ENCODE results near the gene FBRSL1. TPM values are rescaled to one million over a fixed set of nuclear protein-coding genes. Genes with fewer than 3 reads are reported as not detected.

FBRSL1 gene
- total RNA-seq, 1 donor from 2014 or later: 26.1 TPM

DNA sequence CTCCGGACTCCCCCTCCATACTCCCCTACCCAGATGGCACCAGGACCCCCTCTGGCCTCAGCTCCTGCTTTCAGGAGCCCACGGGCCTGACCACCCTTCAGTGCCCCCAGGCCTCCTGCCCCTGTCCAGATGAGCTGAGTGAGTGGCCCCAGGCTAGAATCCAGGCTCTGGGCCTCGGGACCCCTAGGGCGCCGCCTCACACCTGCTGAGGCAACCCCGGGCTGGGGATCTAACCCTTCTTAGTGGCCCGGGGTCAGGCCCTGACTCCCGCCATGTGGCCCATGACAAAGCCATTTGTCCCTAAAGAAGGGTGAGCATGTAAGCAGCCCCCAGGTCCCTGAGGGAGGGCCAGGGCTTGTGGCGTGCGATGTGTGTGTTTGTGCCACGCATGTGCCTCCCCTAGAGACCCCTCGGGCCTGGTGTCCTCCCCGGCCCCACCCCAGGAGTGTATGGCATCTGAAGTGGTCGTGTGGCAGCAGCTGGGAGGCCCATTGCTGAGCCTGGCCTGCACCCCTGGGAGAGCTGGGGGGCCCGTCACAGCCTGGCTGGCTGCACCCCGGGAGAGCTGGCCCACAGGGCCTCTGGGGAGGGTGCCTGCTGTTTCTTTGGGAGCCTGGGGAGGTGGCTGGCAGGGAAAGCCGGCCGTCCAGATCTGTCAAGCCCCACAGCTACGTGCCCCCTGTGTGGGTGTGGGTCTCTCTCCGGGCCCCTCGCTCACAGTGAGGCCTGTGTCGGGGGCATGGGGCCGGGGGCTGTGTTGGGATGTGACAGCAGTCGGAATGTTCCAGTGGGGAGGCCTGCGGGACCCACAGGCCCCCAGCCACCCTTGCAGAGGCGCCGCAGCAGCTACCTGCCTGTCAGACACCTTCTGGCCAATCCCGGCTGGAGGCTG lies 7.8 kb downstream of the FBRSL1 start:
- ATAC-seq: no peak

DNA sequence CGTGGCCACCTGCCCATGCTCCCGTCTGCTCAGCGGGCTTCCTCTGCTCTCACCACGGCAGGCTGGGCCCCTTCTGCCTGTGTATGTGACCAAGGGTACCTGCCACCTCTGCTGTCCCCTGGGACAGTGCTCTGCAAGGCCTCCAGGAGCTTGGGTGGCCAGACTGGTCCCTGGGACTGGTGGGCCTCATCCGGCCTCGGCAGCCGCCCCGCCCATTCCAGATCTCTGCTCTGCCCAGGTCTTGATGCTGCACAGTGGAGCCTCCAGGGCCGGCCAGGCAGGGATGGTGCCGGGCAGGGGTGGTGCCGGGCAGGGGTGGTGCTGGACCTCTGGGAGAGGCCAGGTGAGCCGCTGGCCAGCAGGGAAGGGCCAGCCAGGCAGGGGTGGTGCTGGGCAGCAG lies 9.0 kb downstream of the FBRSL1 start:
- ATAC-seq: no peak

GRCh38 chr12:132500142-132500855 lies 10.3 kb downstream of the FBRSL1 start:
- ATAC-seq: no peak

- ATAC-seq: no peak
Measured at GRCh38 chr12:132500856-132501180, 10.9 kb downstream of the FBRSL1 start.

- no peak for ATAC-seq
Measured at GRCh38 chr12:132501204-132501940, 11.4 kb downstream of the FBRSL1 start.

GRCh38 chr12:132502149-132502881 lies 12.4 kb downstream of the FBRSL1 start:
- no peak for ATAC-seq

- ATAC-seq: no peak
Measured at GRCh38 chr12:132502882-132503193, 12.9 kb downstream of the FBRSL1 start.

GRCh38 chr12:132503618-132504204 lies 13.8 kb downstream of the FBRSL1 start:
- no peak for ATAC-seq

- ATAC-seq: peak; percentile 15
Measured at GRCh38 chr12:132505105-132505851, 15.3 kb downstream of the FBRSL1 start.

DNA sequence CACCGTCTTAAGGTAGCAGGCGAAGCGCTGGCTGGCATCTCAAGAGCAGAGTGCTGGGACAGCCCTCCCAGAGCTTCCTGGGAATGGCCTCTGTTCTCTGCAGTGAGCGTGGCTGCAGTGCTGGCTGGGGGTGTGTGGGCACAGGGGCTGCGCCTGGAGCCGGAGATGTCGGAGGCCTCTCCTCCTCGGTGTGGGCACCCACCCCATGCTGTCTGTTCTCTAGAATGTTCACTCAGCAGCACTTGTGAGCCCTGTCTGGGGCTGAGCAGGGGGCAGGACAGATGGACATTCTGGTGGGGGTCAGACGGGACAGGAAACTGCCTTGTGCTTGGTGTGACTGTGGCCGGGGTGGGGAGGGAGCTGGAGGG lies 15.9 kb downstream of the FBRSL1 start:
- no peak for ATAC-seq

- peak; percentile 14 for ATAC-seq
Measured at GRCh38 chr12:132506328-132507160, 16.6 kb downstream of the FBRSL1 start.

DNA sequence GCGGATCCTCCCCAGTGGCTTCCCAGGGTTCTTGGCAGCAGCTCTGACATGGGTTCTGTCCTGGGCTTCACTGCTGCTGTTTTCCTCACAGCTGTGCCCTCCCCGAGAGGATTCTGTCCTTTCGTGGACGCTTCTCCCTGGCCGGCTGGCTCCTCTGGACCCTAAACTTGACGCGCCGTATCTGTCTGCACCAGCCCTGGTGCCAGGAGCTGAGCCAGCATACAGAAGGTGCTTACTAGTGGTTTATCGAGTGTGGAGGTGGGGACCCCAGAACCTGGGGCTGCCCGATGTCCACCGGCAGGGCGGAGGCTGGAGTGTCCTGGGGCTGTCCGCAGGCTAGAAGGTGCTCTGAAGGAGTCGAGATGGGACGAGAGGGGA lies 17.2 kb downstream of the FBRSL1 start:
- ATAC-seq: no peak

DNA sequence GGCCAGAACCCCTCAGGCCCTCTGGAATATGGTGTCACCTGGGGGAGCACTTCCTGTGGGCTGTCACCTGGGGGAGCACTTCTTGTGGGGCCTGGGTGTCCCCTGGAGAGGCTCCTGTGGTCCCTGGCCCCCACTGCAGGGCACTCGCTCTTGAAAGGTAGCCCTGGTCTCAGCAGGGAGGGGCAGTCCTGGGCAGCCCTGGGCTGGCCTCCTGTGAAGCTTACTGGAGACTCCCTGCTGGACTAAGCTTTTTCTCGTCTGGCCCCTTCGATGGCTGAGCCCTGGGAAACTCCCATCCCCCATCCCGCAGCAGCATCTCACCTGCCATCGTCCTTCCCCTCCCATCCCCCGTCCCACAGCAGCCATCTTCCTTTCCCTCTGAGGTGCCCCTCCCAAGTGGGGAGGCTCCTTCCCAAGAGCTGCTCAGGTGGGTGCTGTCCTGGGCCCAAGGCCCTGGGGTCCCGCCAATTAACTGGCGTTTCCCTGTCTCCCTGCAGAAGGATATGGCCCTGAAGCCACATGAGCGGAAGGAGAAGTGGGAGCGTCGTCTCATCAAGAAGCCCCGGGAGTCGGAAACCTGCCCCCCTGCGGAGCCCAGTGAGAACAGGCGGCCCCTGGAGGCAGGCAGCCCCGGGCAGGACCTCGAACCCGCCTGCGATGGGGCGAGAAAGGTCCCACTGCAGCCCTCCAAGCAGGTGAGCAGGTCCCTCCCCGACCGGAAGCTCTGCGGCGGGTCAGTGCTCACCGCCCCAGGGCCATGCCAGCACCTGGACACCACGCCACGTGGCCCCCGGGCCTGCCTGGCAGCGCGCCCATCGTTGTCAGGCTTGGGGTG lies 17.9 kb downstream of the FBRSL1 start:
- no peak for ATAC-seq

DNA sequence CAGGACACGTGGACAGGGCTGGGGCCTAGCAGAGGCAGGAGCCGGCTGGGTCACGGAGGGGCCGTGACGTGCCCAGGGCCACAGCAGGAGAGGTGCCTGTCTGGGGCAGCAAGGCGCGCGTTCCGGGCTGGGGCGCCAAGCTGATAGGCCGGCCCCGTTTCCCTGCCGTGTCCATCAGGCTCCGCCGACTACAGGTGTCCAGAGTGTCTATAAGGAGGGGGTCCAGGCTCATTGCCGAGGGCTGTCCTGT lies 18.5 kb downstream of the FBRSL1 start:
- ATAC-seq: no peak

- ATAC-seq: no peak
Measured at GRCh38 chr12:132508860-132509732, 19.1 kb downstream of the FBRSL1 start.

GRCh38 chr12:132510111-132510724 lies 20.3 kb downstream of the FBRSL1 start:
- ATAC-seq: no peak

GRCh38 chr12:132510746-132511477 lies 21.0 kb downstream of the FBRSL1 start:
- ATAC-seq: no peak

Data from esophagus mucosa (tissue), 1 donor.